ENCODE data around the gene SDF2. TPM values are rescaled to one million over a fixed set of nuclear protein-coding genes. Genes with fewer than 3 reads are reported as not detected.
"Not testable (repeated sequence)": the region's sequence is repeated elsewhere in the genome, so short reads cannot be mapped to it uniquely, and the experiment has no call there.

SDF2 gene
- polyA plus RNA-seq, 4 donors, result 78.3 to 84.4 (median 80.9) TPM

GRCh38 chr17:28685366-28685765, 23.7 kb upstream of the SDF2 start:
- DNase-seq (ENCODE audit: low read depth in 4 of 4, low spot score in 3 of 4), result no peak

DNA sequence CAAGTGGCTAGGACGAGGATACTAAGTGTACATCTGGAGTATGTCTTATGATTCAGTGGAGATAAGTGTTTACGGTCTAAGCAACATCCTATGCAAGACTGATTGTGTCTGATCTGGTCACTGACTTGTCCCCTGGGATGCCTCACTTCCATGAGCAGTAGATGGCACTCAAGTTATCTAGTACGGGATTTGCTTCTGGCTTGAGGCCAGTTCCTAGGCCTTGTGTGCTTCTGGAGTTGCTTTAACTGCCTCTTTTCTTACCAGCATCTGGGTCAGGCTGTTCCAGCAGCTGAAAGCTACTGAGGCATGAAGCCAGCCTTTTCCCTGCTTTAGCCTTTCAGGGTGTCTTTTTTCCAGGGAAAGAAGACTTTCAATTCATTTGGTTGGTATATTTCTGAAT, 23.3 kb upstream of the SDF2 start:
- DNase-seq (ENCODE audit: low read depth in 4 of 4, low spot score in 3 of 4), result peak in 1 of 4 donors; percentile 28

DNA sequence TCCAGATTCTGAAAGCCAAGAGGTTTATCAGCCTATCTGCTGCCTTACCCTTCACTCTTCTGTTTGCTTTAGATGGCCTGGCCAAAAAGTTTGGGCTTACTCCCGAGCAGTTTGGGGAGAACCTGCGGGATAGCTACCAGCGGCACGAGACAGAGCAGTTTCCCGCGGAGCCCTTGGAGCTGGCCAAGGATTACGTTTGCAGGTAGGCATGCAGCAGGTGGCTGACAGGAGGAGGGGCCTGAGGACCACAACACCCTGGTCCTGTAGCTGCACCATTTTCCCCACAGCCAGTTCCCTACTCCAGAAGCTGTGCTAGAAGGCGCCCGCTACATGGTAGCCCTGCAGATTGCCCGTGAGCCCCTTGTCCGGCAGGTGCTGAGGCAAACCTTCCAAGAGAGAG, 20.9 kb upstream of the SDF2 start:
- DNase-seq (ENCODE audit: low read depth in 4 of 4, low spot score in 3 of 4), result no peak

GRCh38 chr17:28675980-28676379, 14.3 kb upstream of the SDF2 start:
- DNase-seq (ENCODE audit: low read depth in 4 of 4, low spot score in 3 of 4), result no peak

DNA sequence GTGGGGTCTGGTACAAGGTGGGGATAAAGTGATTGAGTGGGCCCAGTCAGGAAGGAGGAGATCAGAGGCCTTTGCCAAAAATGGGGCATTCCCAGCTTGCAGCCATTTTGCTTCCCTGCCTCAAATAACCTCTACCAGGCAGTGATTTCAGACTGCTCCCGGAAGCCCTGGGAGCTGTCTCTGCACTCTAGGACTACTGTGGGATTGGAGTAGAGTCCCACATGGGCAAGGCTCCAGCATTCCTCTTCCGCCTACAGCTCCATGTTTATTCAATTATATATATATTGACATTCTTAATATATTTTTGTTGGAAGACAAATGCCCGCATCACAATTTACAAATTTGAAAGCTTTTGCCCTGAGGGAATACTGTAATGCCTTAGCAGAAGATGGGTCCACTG, 13.8 kb upstream of the SDF2 start:
- no peak for DNase-seq (ENCODE audit: low read depth in 4 of 4, low spot score in 3 of 4)

- DNase-seq (ENCODE audit: low read depth in 4 of 4, low spot score in 3 of 4), result no peak
Measured at GRCh38 chr17:28669918-28670317, 8.2 kb upstream of the SDF2 start.

- DNase-seq (ENCODE audit: low read depth in 4 of 4, low spot score in 3 of 4), result no peak
Measured at GRCh38 chr17:28667870-28668269, 6.2 kb upstream of the SDF2 start.

GRCh38 chr17:28665994-28666393, 4.3 kb upstream of the SDF2 start:
- no peak for DNase-seq (ENCODE audit: low read depth in 4 of 4, low spot score in 3 of 4)

DNA sequence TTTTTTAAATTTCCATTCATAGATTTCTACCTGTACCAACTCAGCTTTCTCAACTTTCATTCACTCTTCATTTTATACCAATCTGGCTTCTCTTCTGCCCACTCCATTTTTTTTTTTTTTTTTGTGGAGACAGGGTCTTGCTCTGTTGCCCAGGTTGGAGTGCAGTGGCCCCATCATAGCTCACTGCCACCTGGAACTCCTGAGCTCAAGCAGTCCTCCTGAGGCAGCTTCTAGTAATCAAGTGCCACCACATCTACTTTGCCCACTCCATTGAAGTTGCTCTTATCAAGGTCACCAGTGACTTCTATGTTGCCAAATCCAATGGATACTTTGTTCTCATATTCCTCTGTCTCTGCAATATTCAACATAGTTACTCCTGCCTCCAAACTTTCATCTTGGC, 2.0 kb upstream of the SDF2 start:
- DNase-seq (ENCODE audit: low read depth in 4 of 4, low spot score in 3 of 4), result no peak

DNA sequence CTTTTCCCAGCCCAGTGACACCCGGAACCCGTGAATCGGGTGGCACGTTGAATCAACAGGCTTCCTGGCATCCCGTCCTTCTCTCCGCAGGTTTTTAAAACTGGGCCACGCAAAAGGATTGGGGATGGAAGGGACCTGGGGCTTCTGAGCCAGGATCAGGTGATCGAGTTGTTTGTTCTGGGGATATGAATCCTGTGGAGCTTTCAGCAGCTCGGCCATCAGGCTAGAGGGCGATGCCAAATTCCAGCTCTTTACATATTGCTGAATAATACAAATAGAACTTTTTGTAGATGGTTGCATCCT, 772 bp upstream of the SDF2 start:
- DNase-seq (ENCODE audit: low read depth in 4 of 4, low spot score in 3 of 4), result no peak

DNA sequence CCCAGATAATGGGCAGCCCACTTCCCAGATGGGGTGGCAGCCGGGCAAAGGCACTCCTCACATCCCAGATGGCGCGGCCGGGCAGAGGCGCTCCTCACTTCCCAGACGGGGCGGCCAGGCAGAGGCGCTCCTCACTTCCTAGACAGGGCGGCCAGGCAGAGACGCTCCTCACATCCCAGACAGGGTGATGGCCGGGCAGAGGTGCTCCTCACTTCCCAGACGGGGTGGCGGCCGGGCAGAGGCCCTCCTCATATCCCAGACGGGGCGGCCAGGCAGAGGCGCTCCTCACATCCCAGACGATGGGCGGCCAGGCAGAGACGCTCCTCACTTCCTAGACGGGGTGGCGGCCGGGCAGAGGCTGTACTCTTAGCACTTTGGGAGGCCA, 2.2 kb downstream of the SDF2 start:
- DNase-seq (ENCODE audit: low read depth in 4 of 4, low spot score in 3 of 4), result not testable (repeated sequence)

GRCh38 chr17:28658766-28659496, 2.8 kb downstream of the SDF2 start:
- DNase-seq (ENCODE audit: low read depth in 4 of 4, low spot score in 3 of 4), result not testable (repeated sequence)

DNA sequence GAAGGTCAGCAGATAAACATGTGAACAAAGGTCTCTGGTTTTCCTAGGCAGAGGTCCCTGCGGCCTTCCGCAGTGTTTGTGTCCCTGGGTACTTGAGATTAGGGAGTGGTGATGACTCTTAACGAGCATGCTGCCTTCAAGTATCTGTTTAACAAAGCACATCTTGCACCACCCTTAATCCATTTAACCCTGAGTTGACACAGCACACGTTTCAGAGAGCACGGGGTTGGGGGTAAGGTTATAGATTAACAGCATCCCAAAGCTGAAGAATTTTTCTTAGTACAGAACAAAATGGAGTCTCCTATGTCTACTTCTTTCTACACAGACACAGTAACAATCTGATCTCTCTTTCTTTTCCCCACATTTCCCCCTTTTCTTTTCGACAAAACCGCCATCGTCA, 3.4 kb downstream of the SDF2 start:
- not testable (repeated sequence) for DNase-seq (ENCODE audit: low read depth in 4 of 4, low spot score in 3 of 4)

- DNase-seq (ENCODE audit: low read depth in 4 of 4, low spot score in 3 of 4), result no peak
Measured at GRCh38 chr17:28657756-28658155, 4.0 kb downstream of the SDF2 start.

DNA sequence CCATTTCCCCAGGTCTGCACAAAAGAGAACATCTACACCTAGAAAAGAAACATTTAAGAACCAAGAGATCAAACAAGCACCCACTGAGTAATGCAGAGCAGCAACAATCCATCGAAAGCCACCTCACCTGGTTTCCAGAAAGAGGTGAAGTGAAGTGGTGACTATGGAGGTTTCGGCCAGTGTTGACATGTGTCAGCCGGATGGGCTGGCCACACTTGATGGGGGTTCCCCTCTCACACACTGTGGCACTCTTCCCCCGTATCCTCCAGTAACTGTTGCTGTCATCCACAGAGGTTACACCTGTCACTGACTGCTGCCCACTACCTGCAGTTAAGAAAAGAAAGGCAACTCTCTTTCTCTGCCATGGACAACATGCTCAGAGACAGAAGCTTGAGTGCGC, 6.5 kb downstream of the SDF2 start:
- DNase-seq (ENCODE audit: low read depth in 4 of 4, low spot score in 3 of 4), result no peak

DNA sequence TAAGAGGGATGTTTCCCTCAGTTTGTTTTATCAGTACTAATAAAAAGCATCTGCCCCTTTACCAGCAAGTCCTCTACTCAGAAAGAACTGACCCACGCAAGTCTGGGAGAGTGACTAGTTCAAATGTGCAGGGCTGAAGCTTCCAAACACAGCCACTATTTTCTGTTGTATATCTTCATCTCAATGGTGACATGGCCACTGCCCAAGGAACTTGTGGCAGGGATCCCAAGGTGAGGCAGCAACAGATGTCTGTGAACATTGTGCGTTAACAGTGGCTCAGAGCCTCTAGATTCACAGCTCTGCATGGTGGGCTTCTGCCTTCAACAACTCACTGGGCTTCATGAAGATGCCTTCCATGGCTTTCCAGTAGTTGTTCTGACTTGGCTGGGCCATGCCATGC, 13.0 kb downstream of the SDF2 start:
- no peak for DNase-seq (ENCODE audit: low read depth in 4 of 4, low spot score in 3 of 4)

DNA sequence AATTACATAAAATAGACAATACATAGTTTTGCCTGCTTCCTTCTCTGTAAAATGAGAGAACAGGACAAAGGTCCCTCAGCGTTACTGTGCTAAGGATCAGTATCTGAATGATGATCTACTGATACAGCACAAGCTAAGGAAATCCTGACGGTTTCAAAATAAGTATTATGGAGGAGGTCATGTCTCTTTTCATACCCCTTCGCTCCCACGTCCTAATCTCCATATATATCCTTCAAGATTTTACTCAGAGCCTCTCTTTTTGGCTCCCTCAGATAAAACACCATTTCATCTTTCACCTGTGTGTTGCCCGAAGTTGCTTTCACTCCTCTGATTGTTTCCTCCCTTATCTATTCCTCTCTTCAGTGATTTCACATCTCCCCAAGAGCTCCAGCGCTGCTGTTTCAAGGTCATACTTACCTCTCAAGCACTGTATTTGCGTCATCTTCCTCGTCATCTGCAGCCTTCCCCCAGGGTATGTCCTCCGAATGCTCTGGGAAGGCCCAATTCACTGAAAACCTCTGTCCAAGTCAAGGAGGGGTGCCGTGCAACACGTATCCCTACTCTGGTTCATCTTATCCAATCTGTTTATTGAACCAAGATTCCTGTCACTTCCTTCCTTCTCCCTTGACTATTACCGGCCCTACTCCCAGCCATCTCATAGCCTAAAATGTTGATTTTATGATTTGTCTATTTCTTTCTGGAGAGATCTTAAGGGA, 15.5 kb downstream of the SDF2 start:
- DNase-seq (ENCODE audit: low read depth in 4 of 4, low spot score in 3 of 4), result no peak

- DNase-seq (ENCODE audit: low read depth in 4 of 4, low spot score in 3 of 4), result no peak
Measured at GRCh38 chr17:28645576-28645939, 16.1 kb downstream of the SDF2 start.

DNA sequence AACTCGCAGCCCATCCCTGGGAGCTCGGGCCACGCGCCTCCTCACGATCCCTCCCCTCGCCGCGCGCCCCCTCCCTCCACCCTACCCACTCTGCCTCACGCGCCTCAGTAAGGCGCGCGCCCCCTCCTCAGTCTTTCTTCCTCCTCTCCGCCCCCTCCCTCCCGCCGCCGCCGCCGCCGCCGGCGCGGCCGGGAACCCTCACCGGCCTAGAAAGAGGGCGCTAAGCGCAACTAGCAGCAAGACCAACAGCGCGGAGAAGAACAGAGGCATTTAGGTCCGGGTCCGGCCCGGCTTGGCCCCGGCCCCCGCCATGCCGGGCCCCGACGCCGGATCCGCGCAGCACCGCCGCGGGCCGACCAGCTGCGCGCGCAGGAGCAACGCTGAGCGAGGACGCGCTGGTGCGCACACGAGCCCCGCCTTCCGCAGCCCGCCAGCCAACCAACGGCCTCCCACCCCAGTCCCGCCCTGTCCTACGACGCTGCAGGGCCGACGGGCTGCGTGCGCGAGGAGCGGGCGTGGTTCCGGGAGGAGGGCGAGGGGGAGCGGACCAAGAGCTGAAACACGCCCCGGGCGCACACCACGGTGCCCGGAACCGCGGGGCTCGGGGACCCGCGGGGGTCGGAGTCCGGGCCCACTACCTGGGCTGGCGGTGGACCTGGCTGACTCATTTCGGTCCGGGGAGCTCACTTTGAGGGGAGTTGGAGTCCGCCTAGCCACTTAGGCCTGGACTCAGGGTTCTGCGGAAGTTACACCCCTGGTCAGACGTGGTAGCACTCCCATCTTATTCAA, 16.7 kb downstream of the SDF2 start, which contains the start of gene BLTP2:
TSS of gene BLTP2 (minus strand) at position 372 of the 789 bp plus-strand sequence. CDS start at position 270, 102 bp downstream.
- DNase-seq (ENCODE audit: low read depth in 4 of 4, low spot score in 3 of 4), result peak; percentile 87 to 90 (median 89)

DNA sequence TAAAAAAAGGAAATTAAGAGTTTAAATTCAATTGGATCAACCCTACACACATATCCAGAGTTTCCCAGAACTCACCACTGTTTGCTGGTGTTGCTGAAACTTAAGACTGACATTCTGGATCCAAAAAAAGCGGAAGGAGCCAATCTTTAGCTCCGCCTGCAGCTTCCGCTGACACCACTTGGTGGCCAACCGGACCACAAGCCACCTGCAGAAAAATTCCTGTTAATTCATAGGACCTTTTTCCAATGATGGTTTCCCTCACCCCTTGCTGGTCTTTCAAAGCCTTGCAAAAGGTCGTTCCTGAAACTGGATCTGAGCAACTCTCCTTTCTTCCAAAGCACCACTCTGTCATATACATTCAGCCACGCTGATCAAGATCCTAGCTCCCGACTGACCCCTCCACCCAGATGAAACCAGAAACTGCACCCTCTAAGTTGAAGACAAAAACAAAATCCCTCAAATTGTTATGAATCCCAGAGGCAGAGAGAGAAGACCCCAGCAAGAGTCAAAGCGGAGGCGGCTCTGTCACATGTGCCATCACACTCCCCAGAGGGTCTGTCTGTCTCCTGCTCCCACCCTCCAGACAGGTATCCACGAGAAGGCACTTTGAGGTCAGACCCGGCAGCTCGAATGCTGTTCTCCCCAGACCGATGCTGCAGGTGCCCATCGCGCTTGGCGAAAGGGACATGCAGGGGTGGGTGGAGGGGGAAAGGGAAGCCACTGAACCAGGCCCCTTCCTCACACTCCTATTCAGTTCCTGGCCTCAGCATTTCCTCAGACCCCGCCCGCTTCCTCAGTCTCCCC, 17.5 kb downstream of the SDF2 start:
- DNase-seq (ENCODE audit: low read depth in 4 of 4, low spot score in 3 of 4), result no peak

GRCh38 chr17:28641579-28641978, 20.1 kb downstream of the SDF2 start:
- no peak for DNase-seq (ENCODE audit: low read depth in 4 of 4, low spot score in 3 of 4)

Measured in right renal pelvis (tissue), 4 donors.